GM18499 (cell line): ENCODE results near the gene ATP11C.
A peak's percentile ranks its signal among the peaks of the same experiment; 100 is the strongest.
"Not testable (repeated sequence)": the region's sequence is repeated elsewhere in the genome, so short reads cannot be mapped to it uniquely, and the experiment has no call there.

ENCODE experiments used
- ATAC-seq: cut with Tn5 transposase; IDR thresholded peaks from one replicate; pipeline ENCODE4 v1.9.1; 2021; ENCODE audit warnings: moderate number of reproducible peaks; ENCODE audit not compliant: insufficient read depth, unreplicated experiment

ATP11C gene

DNA sequence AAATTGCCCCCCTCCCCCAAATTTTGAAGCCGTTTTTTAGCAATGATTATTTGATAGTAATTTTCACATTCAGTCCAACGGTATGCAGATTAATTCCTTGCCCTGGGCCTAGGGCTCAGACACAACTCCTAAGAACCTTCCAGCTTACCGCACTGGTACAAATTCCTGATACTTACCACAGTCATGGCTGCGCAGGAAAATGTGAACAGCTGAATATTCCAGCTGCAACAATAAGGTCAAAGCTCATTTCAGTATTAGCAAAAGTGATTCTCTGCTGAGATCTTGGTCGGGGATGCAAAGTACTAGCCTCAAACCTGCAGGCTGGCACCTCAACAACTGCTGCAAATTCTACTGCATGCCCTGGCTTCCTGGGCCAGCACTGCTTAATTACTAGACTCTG lies 3.0 kb downstream of the ATP11C start:
- no peak for ATAC-seq

DNA sequence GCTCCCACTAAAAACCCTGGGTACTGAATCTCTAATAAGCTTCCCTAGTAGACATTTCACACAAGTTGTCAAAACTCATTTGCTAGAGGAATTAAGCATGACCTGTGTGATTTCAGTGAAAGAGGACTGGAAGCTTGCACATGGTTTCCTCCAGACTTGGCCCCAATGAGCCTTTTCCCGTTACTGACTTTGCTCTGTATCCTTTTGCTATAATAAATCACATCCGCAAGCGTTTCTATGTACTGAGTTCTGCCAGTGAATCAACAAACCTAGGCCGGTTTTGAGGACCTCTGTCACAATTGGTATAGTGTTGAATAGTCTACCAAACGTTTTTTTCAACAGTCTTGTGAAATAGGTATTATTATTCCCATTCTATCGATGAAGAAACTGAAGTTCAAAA lies 8.2 kb downstream of the ATP11C start:
- ATAC-seq = no peak

DNA sequence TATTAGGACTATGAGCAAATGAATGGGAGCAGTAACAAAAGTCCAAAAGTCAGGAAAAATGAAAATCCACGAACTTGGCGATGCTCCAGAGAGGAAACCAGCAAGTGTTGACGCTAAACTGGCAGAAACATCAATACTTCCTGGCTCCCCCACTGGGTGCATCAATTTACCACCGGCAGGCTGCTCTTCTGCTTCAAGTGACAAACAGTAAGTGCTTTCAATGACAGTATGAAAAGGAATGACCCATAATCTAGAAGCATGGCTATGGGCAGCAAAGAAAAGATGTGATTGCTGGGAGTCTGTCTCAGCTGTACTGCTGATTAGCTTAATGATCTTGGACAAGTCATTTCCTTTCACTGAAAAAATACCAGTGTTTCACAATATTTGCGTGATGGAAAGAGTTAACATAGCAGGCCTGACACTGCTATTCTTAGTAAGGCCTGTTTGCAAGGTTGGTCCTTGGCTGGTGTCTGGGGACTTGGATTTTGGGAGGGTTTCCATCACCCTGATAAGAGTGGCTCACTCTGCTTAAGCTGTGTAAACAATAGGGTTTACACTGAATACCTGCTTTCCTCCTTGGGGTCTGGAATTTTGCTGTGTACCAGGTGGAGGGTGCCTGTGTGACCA lies 8.7 kb downstream of the ATP11C start:
- ATAC-seq = no peak

DNA sequence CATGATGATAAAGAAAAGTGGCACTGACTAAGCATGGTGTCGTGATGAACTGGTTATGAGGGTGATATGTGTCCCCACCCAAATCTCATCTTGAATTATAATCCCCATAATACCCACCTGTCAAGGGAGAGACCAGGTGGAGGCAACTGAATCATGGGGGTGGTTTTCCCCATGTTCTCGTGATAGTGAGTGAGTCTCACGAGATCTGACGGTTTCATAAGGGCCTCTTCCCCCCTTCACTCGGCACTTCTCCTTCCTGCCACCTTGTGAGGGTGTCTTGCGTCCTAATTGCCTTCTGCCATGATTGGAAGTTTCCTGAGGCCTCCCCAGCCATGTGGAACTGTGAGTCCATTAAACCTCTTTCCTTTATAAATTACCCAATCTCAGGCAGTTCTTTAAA lies 11.7 kb downstream of the ATP11C start:
- ATAC-seq = not testable (repeated sequence)

DNA sequence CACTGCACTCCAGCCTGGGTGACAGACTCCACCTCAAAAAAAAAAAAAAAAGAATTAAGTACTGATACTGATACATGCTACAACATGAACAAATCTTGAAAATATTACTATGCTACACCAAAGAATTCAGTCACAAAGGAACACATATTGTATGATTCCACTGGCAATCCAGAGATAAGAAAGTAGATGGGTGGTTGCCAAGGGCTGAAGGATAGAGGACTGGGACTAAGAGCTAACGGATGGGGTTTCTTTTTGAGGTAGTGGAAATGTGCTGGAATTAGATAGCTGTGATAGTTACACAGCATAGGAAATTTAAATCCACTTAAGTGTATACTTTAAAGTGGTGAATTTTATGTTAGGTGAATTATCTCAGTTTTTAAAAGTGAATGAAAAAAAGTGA lies 12.5 kb downstream of the ATP11C start:
- no peak for ATAC-seq

DNA sequence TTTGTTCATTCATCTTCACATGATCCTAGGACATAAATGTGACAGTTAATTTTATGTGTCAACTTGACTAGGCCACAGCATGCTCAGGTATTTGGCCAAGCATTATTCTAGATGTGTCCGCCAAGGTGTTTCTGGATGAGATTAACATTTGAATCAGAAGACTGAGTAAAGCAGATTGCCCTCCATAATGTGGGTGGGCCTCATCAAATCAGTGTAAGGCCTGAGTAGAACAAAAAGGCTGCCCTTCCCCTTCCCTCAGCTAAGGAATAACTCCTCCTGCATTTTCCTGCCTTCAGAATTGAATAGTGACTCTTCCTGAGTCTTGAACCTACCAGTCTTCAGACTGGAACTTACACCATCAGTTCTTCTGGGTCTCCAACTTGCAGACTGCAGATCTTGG lies 18.4 kb downstream of the ATP11C start:
- no peak for ATAC-seq

DNA sequence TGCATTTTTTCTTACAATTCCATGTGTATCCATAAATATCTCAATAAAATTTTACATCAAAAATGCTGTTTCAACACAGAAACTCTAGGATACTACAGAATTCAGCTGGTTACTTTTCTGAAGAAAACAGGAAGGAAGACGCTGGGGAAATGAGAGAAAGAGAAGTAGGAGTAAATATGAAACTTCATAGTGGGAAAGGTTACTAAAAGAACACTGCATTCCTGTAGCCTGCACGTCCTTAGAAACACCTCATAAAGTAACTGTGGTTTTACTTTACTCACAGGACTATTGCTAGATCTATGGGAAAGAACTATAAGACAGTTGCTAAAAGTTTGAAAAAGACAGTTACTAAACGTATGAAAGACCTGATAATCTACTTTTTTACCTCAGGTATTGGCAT lies 23.1 kb downstream of the ATP11C start:
- no peak for ATAC-seq

DNA sequence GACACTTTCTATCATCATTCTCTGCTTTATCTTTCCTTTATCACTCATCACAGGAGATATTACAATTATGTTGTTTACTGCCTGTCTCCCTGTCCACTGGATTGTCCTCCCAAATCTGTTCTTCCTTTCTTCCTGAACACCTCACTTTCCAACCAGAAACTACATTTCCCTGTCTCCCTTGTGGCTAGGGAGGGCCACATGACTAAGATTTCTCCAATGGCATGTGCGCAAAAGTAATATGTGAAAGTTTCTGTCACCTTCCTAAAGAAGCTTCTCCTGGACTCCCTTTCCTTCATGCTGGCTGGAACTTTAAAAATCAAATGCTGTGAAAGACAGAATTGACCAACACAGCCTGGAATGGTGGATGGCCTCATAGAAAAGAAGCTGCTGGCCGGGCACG lies 25.8 kb downstream of the ATP11C start:
- no peak for ATAC-seq

DNA sequence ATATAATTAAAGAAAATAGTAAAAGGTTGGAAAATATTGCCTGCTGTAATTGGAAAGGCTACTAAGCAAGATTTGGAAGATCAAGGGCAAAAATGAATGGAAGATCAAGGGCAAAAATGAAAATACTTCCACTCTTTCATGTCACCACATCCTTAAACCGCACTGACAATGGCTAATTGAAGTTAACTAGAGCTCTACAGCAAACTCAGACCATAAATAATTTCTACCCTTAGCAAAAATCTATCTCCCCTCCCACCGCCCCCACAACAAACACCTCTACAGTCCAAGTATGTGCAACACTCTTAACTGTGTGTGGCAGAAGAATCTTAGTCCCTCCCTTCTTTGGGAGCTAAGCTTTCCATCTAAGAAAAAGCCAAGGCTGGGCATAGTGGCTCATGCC lies 27.1 kb downstream of the ATP11C start:
- ATAC-seq = no peak

DNA sequence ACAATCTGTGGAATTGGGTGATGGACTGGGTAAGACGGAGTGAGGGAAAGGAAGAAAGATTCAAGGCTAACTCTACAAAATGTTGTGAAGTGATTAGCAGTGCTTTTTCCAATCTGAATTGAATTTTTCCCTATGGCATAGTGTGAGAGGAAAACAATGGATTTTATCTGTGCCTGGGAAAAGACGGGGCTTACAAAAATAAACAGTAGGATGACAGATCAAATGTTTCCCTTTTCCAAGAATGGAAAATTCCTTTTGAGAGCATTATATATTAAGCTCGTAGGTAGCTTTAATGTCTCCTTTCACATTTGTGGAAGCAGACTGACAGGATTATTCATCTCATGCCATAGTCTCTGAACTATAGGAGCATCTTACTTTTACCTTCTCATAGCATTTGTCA lies 27.8 kb downstream of the ATP11C start:
- ATAC-seq = no peak

DNA sequence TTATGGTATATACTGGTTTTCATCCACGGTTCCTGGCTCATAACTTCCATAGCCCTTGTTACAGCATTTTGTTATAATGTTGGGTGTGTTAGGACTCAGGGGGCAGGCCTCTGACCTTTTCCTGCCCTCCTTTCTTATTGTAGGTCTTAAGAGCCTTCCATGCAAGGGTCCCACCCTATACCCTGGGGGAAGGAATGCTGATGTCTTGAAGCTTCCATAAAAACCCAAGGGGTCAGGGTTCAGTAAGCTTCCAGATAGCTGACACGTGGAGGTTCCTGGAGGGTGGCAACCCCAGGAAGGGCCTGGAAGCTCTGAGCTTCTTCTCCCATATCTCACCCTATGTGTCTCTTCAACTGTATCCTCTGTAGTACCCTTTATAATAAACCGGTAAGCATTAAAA lies 29.6 kb downstream of the ATP11C start:
- no peak for ATAC-seq

DNA sequence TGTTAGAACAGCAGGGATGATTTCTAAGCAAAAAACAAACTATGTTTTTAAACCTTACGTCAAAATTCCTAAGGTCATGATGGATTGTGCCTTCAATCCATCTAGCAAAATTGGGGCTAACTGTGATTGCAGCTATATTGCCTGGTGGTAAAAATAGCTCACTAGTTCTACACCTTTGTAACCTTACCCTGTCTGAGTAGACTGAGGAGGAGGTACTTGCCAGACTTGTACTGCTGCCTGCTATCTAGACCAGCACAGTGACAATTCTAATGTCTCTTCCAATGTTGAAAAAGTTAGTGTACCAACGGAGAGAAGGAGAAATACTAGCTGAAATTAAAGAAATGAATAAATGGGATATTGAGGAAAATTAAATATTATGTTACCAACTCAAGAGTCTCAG lies 30.3 kb downstream of the ATP11C start:
- ATAC-seq = no peak

DNA sequence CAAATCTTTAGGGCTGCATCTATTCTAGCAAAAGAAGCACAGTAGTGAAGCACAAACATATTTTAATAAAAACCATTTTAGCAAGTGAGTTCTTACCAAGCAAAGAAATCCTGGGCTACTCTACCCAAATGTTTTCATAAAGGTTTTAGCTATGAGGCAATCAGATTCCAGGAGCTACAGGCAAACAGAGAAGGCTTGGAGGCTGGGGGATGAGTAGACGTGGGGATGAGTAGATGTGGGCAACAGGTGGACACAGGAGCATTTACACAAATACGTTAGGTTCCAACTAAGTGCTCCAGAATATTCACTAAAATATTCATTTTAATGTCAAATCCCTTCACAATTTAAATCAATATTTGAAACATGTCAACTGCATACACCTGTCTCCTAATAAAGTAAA lies 34.5 kb downstream of the ATP11C start:
- no peak for ATAC-seq

DNA sequence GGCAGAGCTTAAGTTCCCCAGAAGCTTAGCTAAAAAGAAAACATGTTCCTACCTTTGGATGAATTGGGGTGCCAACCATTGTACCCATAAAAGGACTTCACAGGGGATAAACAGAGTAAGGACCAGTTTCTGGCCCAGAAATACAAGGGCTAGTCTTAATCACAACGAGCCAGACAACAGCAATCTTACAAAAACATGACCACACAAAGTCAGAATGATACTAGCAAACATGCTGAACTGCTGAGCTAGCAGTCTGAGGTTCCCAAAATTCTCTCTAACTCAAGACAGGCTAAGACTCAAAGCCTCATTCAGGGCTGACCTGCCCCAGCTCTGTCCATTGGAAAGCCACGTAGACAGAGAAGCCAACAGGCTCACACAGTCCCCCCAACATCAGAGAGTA lies 40.3 kb downstream of the ATP11C start:
- ATAC-seq = peak; percentile 82

DNA sequence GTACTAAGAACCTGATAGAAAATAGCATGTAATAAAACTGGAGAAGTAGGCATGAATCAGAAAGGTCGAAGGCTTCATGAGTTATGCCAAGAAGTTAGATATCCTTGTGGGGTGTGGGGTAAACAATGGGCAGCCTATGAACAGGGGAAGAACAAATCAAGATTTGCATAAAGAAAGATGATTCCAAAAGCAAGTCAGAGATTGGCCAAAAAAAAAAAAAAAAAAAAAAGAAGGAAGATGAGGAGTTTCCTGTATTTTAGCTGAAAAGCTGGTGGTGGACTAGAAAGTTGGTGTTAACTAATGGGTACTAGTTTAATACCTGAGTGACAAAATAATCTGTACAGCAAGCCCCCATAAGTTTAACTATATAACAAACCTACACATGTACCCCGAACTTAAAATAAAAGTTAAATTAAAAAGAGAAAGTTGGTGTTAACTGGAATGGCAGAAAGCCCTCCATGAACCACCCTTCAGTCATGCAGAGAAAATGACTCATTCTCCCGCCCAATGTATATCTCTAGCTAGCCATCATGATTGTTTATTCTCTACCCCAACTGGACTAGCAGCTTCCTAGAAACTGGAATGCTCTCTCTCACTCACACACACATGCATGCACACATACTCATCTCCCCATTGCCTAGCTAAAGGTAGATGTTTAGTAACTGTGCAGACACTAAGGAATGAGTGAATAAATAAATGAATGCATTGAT lies 41.7 kb downstream of the ATP11C start:
- no peak for ATAC-seq

DNA sequence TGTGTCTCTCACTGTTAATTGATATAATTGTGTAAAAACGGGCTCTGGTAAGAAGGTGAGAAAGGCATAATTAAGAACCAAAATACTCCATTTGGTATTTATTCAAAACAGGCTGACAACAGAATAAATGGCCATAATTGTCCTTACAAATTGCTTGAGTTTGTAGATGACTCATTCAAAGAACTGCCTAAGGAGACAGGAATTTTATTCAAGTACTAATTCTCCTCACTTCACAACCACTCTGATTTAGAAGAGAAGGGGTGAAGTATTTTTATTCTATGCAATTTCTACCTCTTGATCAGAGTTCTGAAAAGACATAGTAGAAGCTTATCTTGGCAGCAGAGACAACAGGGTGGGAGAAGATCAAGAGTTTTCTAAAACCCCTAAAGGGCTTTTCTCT lies 43.1 kb downstream of the ATP11C start:
- no peak for ATAC-seq

DNA sequence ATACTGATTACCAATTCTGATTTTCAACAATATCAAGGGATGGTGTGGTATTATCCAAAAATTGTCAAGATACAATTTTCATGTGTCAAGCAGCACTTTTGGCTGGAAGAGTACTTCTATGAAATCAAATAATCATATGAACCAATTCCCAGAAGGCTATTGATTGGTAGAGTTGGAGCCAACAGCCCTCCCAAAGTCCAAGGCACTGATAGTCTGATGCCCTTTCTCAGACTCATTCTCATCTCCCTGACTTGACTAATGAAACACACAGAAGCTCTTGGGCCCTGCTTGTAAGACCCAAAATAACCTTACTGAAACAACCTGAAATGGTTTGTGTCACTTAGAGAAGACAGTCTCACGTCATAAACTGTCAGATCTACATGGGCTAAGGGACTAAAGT lies 48.9 kb downstream of the ATP11C start:
- ATAC-seq = no peak

DNA sequence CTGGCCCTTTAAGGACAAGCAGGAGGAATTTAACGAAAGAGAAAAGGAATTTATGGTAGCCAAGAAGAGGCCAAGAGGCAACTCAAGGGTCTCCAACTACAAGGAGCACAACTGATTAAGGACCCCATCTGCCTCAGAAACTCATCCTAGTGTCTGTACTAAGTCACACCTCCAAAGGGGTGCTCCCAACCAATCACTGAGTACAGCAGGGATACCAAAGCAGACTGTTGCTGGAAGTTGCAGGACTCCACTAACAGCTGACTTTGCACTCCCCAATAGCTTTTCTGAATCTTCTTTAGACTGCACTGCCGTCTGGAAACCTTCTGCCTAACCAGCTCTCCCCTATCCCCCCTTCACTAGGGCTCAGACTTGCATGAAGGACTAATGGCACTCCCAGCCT lies 50.6 kb downstream of the ATP11C start:
- ATAC-seq = no peak

DNA sequence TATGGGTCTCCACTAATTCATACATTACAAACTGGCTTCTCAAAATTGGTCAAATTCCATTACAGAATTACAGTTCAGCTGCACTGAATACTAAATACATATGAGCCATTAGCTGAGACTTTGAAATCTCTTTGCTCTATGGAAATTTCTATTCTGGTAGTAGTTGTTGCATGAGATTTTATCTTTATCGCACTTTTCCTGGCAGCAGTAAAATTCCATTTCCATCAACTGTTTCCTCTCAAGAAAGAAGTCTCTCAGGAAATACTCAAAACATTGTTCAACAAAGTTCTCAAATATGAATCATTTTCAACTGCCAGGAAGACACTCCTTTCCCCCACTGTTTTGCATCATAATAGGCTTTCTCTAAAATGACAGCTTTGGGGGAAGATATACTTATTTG lies 51.3 kb downstream of the ATP11C start:
- no peak for ATAC-seq

DNA sequence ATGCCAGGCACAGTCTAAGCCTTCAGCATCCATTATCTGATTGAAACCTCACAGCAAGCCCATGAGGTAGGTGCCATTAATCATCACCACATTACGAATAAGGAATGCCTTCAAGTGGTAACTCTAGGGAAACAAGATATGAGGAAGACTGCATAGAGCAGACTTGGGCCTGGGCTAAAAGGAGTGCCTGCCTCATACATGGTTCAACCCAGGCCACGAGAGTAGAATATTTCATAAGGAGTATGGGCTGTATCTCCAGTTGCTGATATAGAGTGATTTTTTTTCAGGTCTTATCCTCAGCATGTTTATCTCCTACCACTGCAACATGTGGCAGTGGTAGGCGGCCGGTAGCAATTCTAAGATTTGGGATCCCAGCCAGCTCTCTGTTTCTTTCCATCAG lies 51.7 kb downstream of the ATP11C start:
- ATAC-seq = no peak

DNA sequence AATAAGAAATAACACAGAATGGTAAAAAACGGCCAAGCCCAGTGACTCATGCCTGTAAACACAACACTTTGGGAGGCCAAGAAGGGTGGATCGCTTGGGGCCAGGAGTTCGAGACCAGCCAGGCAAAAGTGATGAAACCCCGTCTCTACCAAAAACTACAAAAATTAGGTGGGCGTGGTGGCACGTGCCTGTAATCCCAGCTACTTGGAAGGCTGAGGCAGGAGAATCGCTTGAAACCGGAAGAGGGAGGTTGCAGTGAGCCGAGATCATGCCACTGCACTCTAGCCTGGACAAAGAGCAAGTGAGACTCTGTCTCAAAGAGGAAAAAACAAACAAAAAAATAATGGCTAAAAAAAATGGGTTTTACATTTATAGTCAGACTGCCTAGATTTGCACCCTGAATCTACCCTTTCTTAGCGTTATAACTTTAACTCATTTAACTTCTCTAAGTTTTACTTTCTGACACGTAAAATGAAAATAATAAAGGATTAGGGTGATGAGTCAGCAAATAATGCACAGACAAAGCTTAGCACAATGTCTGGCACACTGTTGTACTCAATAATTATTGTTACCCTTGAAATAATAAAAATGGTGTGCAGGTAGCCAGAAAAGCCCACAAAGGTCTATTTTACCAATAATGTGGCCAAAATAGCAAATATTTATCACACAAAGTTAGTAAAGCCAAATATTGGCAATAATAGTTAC lies 55.0 kb downstream of the ATP11C start:
- ATAC-seq = no peak

DNA sequence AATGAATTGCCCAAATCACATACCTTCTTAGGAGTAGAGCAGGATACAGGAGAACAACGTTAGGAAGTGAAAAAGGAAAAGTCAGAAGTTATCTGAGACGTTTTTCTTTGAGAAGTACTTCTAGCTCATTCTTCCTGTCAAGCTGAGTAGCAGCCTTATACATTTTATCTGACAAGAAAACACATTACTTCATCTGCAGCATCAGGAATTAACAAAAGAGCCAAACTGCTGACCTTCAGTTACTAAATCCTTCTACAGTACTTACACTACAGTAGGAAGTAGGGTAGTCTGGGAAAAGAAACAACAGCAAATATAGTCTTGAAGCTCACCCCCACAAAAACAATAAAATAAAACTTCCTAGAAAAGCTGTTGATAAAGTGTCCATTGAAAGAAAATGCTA lies 57.0 kb downstream of the ATP11C start:
- ATAC-seq = no peak
